EH (cell line): ENCODE results near the gene ITPKB.
"Not testable (repeated sequence)": the region's sequence is repeated elsewhere in the genome, so short reads cannot be mapped to it uniquely, and the experiment has no call there.

ENCODE experiments used
- DNase-seq: peaks from one replicate; pipeline ENCODE4 v3.0.0-alpha.2; 2015; ENCODE audit warnings: low read depth

The ITPKB gene

DNA sequence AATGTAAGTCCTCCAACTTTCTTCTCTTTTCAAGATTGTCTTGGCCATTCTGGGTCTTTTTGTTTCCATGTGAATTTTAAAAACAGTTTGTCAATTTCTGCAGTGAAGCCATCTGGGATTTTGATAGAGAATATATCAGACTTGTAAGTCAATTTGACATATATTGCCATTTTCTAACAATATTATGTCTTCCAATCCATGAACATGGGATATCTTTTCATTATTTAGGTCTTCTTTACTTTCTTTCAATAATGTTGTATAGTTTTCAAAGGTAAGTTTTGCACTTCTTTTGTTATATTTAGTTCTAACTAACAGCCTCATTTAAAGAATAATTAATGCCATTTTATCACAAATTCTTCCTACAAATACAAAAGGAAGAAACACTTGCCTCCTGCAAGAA lies 117.1 kb downstream of the ITPKB start:
- DNase-seq, result no peak

DNA sequence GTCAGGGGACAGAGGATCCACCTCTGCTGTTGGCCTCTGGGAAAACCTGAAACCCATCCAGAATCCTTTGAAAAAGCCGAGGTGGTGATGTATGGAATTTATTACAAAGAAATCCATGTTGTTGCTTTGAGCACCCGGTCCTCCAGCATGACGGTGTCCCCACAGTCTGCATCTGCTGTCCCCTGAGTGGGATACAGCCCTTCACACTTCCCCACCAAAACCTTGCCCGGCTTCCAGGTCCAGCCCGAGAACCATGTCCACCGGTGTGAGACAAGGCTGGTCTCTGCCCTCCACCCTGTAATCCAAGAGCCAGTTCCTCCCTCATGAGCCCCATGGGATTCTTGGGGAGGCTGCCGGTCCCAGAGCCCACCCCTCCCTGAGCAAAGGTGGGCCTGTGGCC lies 120.1 kb downstream of the ITPKB start:
- no peak for DNase-seq

DNA sequence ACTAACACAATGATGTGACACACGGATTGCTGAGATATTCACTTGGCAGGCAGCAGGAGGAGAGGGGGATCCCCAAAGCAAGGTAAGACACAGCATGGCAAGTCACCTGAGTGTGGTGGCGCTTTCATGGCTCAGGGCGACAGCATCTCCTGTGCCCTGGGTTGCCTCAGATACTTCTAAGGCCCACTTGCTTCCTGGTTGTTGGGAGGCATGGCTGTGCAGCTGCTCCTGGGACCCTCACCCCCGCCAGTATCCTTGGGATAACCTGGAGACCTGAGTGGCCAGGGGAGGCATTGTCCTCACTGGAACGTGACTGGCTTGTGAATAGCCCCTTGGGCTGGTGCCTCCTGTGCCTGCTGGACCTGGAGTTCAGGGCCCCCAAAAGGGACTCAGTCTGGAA lies 120.7 kb downstream of the ITPKB start:
- DNase-seq, result no peak

DNA sequence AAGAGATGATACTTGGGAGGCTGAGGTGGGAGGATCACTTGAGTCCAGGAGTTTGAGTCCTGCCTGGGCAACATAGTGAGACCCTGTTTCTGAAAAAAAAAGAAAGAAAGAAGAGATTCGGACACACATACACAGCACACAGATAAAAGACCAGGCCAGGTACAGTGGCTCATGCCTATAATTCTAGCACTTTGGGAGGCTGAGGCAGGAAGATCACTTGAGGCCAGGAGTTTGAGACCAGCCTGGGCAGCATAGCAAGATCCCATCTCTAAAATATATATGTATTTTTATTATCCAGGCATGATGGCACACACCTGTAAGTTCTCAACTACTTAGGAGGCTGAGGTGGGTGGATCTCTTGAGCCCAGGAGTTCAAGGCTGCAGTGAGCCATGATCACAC lies 121.4 kb downstream of the ITPKB start:
- not testable (repeated sequence) for DNase-seq

DNA sequence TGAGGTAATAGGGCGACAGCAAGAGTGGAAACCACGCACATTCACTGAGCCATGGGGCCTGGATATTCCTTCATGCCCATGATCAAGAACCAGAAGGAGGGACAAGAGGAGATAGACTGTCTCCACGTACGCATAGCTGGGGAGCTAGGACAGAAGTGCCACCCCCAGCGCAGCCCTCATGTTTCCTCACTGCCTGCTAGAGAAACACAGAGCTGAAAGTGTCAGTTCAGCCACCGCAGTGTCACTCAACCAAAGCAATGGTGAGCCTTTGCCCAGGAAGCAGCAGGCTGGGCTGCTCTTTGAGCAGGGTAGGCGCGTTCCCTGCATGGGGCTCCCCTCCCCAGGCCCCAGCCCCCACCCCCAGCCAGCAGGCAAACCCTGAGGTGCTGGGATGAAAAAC lies 122.0 kb downstream of the ITPKB start:
- DNase-seq, result no peak

DNA sequence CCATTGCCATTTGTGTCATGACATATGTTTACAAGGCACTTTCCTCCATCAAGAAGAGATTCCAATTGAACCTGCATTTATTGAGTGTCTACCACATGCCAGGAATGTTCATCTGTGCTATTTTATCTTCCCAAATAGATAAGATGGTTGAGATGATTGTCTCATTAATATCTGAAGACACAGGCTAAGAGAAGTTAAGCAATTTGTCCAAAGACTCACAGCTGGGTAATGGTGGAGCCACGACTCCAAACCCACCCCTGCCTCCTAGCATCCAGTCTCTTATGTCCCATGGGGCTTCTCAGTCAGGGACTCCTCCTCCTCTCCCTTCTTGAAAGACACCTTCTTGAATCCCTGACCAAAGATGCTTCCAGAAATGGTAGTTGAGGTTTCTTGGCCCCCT lies 122.4 kb downstream of the ITPKB start:
- DNase-seq, result no peak

DNA sequence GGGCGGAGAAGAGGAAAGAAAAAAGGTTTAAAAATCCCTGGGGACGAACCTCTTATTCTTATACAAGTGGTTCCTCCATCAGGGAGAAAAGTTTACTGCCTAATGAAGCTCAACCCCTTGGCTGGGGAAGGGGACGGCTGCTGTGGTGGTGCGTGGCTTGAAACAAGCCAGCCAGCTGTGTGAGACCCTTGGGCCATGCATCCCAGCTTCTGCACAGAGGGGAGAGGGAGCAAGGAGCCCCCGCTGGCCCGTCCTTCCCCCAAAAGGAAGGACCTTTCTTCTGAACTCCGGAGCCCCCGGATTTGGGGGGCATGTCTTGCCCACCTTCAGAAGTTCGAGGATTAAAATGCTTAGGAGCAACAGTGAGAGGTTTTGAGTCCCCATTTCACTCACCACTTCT lies 123.2 kb downstream of the ITPKB start:
- DNase-seq, result no peak

DNA sequence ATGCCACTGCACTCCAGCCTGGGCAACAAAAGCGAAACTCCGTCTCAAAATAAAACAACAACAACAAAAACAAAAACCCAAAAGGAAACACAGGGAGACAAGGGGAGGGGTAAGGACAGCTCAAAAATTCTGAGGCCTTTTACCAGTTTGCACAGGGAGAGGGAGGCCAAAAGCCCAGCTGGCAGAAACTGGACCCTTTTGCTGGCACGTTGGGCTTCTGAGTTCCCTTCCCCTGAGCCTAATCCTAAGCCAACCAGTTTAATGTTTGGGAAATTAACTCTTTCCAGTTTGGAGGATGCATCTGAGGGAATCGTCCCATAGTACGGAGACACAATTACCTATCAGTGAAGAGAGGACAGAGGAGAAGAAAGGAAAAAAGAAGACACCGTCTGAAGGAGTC lies 127.1 kb downstream of the ITPKB start:
- DNase-seq, result not testable (repeated sequence)

DNA sequence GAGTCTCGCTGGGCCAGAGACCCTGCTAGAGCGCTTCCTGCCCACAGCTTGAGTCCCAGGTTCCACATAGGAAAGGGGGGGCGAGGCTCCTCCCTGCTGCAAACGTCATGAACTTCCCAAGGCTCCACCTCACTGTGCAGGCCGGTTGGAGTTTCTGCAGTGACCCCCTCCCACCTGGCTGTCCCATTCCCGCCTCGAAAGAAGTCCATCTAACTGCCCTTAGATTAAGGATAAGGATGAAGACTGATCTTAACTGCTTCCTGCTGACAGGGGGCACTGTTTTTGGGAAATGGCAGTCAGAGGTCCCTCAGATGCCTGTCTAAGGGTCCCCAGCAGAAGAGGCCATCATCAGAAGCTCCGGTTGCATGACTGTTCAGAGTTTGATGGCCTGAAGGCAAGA lies 127.8 kb downstream of the ITPKB start:
- DNase-seq, result no peak

DNA sequence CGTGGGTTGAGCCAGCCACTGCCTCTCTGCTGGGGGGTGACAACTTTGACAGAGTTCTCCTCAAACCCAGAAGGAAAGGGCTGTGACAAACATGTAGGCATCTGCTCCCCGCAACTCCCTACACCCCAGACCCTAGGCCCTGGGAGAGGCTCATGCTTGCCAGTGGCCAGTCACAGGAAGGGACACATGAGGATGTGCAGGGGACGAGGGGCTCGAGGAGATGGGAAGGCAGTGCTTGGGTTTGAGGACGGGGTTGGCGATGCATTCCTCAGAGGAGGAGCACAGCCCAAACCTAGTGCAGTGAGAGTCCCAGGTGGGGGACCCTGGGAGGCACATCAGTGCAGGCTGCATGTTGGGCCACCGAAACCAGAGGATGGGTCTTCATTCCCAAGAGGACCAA lies 128.4 kb downstream of the ITPKB start:
- DNase-seq, result no peak

DNA sequence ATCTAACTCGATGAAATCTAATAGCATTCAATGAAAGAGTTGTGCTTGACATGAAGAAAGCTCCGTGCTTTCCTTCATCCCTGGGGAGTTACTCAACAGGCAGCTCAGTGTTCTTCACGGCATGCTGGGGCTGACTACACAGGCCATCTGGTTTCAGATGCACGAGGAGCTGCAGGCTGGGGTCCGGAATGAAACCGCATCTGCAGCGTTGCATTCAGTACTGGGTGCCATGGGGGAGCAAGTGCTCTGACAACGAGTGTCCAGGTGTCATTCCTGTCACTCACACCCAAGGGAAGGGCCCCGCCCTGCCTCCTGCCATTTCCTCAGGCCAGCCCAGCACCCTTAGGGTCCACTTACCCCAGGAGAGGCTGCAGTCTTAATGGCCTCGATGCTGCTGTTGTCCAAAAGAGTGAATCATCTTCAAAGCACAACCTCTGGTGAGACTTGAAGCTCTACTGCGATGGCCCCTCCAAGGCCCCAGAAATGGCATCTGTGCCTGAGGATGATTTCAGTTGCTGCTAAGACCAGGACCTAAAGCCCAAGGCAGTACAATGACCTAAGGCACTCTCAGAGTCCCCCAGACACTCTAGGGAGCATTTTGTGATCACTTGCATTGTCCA lies 129.1 kb downstream of the ITPKB start:
- DNase-seq, result no peak

DNA sequence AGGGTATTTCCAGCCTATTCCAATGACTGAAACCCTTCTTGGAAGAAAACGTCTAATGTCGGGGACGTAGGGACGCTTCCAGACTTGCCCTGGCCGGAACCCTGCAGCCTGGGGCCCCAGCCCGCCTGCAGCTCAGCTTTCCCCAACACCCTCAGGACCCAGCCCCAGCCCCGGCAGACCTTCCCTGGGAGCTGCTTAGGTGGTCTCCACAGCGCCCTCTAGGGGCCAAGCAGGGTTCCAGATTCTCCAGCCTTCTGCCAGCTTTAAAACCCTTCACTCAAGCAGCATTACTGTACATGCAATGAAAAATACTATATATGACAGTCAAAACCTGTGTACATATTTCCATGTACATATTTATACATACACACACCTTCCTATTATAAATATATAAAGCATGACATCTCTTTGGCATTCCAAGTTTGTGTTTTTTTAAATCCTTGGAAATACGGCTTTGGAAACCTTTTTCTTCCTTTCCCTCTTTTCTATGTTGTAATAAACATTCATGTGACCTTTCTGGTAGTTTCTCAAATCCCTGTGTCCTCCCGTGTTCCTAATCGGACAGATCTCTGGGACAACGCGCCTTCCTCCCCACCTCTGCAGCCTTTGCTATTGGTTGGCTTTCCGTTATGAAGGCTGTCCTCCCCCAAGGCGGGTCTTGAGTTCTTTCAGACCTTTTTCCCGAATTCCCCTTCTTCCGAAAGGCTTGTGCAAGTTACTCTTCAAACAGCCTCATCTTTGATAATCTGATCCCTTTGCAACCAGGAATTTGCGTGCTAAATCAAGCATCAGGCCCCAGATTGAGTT lies 130.2 kb downstream of the ITPKB start:
- peak; percentile 63 for DNase-seq

DNA sequence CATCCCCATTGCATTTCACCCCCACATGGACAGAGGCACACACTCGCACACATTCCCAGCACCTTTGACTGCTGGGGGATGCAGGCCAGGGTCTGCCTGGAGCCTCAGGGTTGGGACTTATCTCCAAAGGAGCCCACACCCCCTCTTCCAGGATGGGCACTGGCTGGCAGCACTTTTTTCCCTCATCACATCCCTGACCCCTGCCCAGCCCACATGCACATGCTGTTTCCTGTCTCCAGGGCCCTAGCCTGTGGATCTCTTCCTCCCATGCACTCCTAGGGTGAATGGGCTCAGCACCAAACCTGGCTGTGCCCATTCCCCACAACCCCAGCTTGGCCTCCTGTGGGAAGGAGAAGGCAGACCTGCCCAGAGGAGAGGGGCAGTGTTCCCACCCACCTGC lies 131.3 kb downstream of the ITPKB start:
- DNase-seq, result no peak

DNA sequence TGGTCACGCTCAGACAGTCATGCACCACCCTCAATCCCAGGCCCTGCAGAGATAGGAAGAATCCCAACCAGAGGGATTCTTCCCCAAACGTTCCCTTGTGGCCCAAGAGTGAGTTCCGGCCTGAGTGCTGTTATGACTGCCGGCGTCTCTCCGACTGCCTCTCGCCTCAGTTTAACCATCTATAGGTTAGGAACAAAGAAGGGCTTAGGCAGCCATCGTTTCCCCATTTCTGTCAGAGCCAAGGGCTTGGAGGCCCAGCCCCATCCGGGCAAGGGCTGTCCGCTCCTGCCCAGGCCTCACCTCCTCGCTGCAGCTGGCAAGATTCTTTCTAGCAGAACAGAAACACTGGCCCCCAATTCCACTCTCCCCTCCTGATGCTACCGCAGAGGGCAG lies 131.8 kb downstream of the ITPKB start:
- no peak for DNase-seq

DNA sequence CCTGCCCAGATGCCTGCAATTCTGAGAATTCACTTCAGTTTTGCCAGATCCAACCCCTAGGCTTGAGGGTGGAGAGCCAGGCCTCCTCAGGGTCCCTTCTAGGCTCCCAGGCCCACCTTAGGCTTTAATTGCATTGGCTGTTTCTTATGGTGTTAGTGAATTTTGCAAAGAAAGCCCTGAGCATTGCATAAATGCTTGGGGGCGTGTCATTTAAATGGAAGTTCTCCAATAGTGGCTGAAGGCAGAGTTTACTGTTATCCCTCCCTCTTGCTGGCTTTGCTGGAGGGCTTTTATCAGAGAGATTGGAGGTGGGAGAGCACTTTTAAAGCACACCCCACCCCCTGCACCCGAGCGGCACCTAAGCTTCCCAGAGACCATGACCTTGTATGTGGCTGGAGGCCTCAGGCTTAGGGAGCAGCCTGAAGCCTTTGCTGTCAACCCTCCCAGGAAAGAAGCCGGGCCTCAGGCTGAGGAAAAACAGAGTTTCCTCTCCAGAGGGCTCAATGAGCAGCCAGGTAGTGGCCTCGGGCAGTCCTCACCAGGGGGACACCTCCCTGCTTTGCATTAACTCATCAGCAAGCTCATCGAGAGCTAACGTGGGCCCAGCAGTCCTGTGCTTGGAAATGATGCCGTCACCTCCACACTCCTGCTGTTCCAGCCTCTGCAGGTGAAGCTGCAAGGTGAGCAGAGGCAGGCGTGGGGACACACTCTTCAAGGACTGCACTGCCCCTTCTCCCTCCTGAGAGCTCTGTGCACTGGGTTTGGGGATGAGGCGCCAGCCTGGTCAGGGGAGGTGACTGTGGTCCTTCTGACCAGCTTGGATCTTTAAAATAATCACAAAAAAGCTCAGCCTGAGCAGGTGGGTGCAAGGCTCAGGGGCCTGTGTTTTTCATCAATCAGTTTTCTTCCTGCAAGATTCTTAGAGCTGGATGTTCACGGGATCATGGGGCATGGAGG lies 132.5 kb downstream of the ITPKB start:
- DNase-seq, result no peak

DNA sequence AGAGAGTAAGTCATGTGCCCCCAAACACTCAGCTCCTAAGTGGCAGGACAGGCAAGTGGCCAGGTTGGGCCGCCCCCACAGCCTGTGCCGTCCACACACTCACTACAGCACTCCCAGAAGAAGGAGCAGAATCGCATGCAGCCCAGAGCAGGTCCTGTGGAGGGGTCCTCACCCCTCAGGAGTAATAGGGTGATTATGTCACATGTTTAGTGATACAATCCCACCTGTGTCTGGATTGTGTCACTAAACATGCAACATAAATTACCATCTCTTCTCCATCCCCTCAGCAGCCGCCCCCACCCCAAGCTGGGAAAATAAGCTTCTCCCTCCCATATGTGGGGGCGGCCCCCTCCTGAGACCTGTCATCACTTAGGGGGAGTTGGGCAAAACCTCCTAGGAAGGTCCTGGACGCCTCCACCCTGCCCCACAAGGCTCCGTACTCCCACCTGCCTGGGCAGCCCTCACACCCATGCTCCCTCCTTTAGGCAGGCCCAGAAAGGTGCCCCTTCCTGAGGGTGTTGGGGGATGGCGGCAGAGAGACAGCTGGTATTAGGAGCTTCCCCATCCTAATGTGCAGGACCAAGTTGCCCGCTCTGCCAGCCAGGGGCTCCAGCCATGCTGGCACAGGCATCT lies 133.6 kb downstream of the ITPKB start:
- DNase-seq, result no peak

DNA sequence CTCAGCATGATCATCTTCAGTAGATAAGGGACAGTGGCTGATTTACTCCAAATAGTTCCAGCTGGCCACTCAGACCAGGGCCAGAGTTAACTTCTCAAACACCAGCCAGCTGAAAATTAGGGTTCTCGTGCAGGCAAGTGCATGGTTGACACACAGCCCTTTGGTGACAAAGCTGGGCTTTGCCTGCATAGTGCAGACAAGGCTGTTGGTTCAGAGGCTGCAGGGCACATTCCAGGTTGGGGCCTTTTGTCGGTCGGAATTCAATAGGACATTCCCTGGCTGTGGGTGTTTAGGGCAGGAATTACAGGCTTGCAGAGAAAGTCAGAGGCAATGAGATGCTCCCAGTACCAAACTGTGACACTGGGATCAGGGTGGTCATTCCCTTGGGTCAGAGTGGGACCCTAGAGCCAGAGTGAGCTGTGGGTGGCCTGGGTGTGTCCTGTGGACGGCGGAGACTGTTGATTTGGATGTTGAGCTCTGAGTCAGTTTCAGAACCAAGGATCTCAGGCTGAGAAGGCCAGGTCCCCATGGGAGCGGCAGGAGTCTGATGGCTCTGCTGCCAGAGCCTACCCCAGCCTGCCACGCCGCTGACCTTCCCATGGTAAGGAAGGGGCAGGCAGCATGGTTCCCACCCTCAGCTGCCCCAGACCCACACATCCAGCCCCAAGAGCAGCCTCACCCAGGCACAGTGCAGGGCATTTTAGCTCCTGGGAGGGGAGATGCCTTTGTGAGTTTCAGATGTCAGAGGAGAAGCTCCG lies 134.3 kb downstream of the ITPKB start:
- peak; percentile 56 for DNase-seq

DNA sequence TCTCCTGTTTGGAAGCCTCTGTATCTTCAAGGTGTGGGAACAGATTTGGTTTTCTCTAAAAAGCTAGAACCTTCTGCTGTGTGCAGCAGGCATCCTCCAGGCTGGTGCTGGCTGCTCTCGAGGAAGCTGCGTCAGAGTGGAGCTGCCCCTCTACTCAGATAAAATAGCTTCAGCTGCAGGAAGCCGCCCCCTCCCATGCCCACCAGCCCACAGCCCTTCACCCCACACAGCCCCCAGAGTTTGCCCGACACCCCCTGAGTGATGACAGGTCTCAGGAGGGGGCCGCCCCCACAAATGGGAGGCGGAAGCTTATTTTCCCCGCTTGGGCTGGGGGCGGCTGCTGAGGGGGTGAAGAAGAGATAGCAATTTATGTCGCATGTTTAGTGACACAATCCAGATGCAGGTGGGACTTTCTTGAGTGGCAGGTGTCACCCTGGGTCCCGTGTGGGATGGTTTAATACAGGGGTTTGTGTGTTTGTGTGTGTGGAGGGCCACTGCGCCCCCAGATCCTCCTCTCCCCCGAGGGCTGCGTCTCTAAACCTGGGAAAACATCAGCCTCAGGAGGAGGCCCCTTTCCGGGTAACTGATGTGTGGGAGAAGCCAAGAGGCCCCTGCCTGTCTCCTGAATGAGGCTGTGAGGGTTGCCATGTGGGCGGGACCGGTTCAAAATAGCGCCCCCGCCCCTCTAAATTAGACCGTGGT lies 135.1 kb downstream of the ITPKB start:
- DNase-seq, result no peak

DNA sequence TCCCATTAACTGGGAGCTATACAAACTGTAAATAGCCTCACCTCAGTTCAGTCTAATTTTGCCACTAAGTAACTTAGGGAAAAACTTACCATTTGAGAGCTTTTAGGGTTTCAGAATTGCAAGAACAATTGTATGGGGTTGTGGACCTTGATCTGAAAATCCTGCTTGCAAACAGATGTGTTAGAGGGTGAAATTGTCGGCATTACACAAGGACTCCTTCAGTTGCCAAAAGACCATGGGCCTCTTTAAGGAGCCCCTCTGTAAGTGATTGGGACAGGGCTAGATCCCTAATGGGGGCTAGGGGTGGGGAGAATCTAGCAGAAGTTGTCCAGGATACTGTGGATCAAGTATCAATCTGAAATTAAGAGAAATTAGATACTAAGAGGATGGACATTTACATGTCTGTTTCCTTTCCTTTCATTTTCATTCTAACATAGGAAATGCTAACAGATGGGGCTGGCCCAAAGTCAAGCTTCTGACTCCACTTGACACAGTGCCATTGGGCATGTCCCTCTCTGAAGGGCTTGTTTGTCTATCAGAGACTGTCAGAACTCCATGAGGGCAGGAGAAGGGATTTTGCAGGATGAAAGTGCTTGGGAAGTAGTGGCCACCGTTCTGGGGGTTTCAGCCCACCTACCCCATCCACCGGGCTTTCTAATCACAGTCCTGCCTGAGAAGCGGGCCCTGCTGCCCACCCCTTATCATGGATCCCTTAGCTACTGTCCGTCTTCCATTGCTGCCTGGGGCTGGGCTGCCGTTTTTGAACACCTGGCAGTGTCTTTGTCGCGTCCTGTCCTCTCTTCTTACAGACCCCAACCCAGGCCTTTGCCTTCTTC lies 135.8 kb downstream of the ITPKB start:
- peak; percentile 76 for DNase-seq
